22Rv1 (cell line): Measurements from ENCODE around the gene PLXNB1.

ENCODE experiments used
- CTCF ChIP-seq: fragments of 450-650 bp; IDR thresholded peaks from 2 replicates; pipeline ENCODE4 v1.5.1; 2017; ENCODE audit warnings: mild to moderate bottlenecking
- ZFX ChIP-seq: fragments of 450-650 bp; IDR thresholded peaks from 2 replicates; pipeline ENCODE4 v1.6.1; 2017; ENCODE audit warnings: antibody characterized with exemption, borderline replicate concordance

DNA sequence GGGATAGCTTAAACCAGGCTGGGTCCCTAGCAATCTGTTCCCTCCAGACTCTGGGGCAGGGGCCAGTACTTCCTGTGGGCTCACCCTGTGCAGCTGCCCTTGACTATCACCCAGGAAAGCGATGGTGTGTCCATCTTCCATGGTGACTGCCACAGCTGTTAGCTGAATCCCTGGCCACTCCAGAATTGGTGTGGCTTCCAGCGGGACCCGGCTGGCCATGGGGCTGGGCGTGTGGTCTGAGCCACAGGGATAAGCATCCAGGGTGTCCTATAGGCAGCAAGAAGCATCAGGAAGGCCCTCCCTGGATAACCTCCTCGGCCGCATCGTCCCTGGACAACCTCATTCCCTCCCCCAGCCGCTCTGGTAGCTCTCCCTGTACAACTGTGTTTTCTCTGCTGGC is 7.2 kb downstream of the PLXNB1 start:
- TF ChIP-seq CTCF, result no peak
- no peak for TF ChIP-seq ZFX
